Suprapubic skin (tissue), 4 donors: Measurements from ENCODE around the gene CDYL2. TPM values are rescaled to one million over a fixed set of nuclear protein-coding genes. Genes with fewer than 3 reads are reported as not detected.
A peak's percentile ranks its signal among the peaks of the same experiment; 100 is the strongest.

Source experiments
- DNase-seq, 2 donors: peaks; one replicate each; pipeline ENCODE4 v3.0.0-alpha.2; 2019; ENCODE audit warnings: low spot score in 2 of 2
- H3K27ac ChIP-seq: fragments of 200-600 bp; sonication (generic); one replicate; pipeline ENCODE4 v1.5.1; 2019
- H3K27me3 ChIP-seq: fragments of 200-600 bp; sonication (generic); one replicate; pipeline ENCODE4 v1.5.1; 2019
- H3K36me3 ChIP-seq: fragments of 200-600 bp; sonication (generic); one replicate; pipeline ENCODE4 v1.5.1; 2019
- H3K4me1 ChIP-seq: fragments of 200-600 bp; sonication (generic); one replicate; pipeline ENCODE4 v1.5.1; 2019
- H3K4me3 ChIP-seq: fragments of 200-600 bp; sonication (generic); one replicate; pipeline ENCODE4 v1.5.1; 2019; ENCODE audit warnings: mild to moderate bottlenecking
- H3K9me3 ChIP-seq: fragments of 200-600 bp; sonication (generic); one replicate; pipeline ENCODE4 v1.5.1; 2019
- CTCF ChIP-seq, 2 donors: fragments of 200-600 bp in 1 of 2; fragments of 450-650 bp in 1 of 2; sonication (generic) in 1 of 2; IDR thresholded peaks; one replicate each; pipeline ENCODE4 v1.5.1; 2016 to 2019; ENCODE audit warnings: antibody characterized with exemption in 2 of 2, mild to moderate bottlenecking in 1 of 2, moderate library complexity in 1 of 2
- EP300 ChIP-seq: sonication (generic); formaldehyde crosslinking; IDR thresholded peaks from one replicate; pipeline ENCODE4 v1.6.1; 2017; ENCODE audit warnings: antibody characterized with exemption
- POLR2A ChIP-seq, 2 donors: fragments of 450-650 bp; IDR thresholded peaks; one replicate each; pipeline ENCODE4 v1.6.1; 2017; ENCODE audit warnings: antibody characterized with exemption in 2 of 2, mild to moderate bottlenecking in 2 of 2, moderate library complexity in 2 of 2
- POLR2AphosphoS5 ChIP-seq, 3 donors: sonication (generic); formaldehyde crosslinking; IDR thresholded peaks; one replicate each; pipeline ENCODE4 v1.6.1; 2017; ENCODE audit warnings: antibody characterized with exemption in 3 of 3
- WGBS: methylation state at CpG from one replicate; pipeline ENCODE4 v1.1.5; 2018; 5-methylcytosine and 5-hydroxymethylcytosine counted together
- total RNA-seq, 4 donors: library from RNA; depleted of rRNA; stranded (reverse); fragments of >200 nt; gene quantifications; one replicate each; pipeline ENCODE4 v1.1.0, GENCODE V29; 2016

CDYL2 gene
- total RNA-seq, 4 donors from 2014 or later, result 2.8 to 8.2 (median 3.9) TPM

GRCh38 chr16:80803339-80804055, 901 bp downstream of the CDYL2 start:
- no peak for TF ChIP-seq POLR2AphosphoS5 (IDR thresholded peaks at IDR 0.05)
- no peak for TF ChIP-seq EP300
- TF ChIP-seq POLR2A (IDR thresholded peaks at IDR 0.05), result no peak
- TF ChIP-seq CTCF (IDR thresholded peaks at IDR 0.05), result peak in 1 of 2 donors; percentile 43
- H3K36me3 ChIP-seq, result no peaks in the 10 kb centered on the region
- H3K27ac ChIP-seq, result no peak overlapping the region
- DNase-seq, result peak in 1 of 2 donors; percentile 79
- peak overlapping the region; percentile 58 for H3K4me3 ChIP-seq
- peaks cover 9% of the 10 kb centered on the region for H3K4me1 ChIP-seq
- no peaks in the 10 kb centered on the region for H3K27me3 ChIP-seq
- no peaks in the 10 kb centered on the region for H3K9me3 ChIP-seq
- 18% methylated on average over 16 of the region's 87 CpGs for WGBS

- no peak for DNase-seq
- Histone ChIP-seq H3K4me1 (peaks cover 9% of the 10 kb centered on the region), H3K4me3 (peak overlapping the region; percentile 58), H3K27me3 (no peaks in the 10 kb centered on the region), H3K36me3 (no peaks in the 10 kb centered on the region), H3K27ac (no peak overlapping the region), H3K9me3 (no peaks in the 10 kb centered on the region)
- 95% methylated on average over 5 of the region's 7 CpGs for WGBS
- no peak for TF ChIP-seq POLR2A (IDR thresholded peaks at IDR 0.05)
- no peak for TF ChIP-seq POLR2AphosphoS5 (IDR thresholded peaks at IDR 0.05)
- TF ChIP-seq EP300, result no peak
- no peak for TF ChIP-seq CTCF (IDR thresholded peaks at IDR 0.05)
Measured at GRCh38 chr16:80802902-80803301, 1.5 kb downstream of the CDYL2 start.

- 93% methylated on average over 4 of the region's 4 CpGs for WGBS
- H3K9me3 ChIP-seq, result no peaks in the 10 kb centered on the region
- H3K36me3 ChIP-seq, result no peaks in the 10 kb centered on the region
- H3K27me3 ChIP-seq, result no peaks in the 10 kb centered on the region
- no peak overlapping the region for H3K4me3 ChIP-seq
- no peak overlapping the region for H3K27ac ChIP-seq
- peaks cover 9% of the 10 kb centered on the region for H3K4me1 ChIP-seq
- no peak for TF ChIP-seq CTCF (IDR thresholded peaks at IDR 0.05)
- no peak for TF ChIP-seq POLR2A (IDR thresholded peaks at IDR 0.05)
- TF ChIP-seq EP300, result no peak
- no peak for TF ChIP-seq POLR2AphosphoS5 (IDR thresholded peaks at IDR 0.05)
- no peak for DNase-seq
Measured at GRCh38 chr16:80802138-80802537, 2.3 kb downstream of the CDYL2 start.

- no peak for DNase-seq
- Histone ChIP-seq H3K36me3 (no peaks in the 10 kb centered on the region), H3K9me3 (no peaks in the 10 kb centered on the region), H3K4me3 (no peak overlapping the region), H3K27me3 (no peaks in the 10 kb centered on the region), H3K27ac (no peak overlapping the region), H3K4me1 (no peaks in the 10 kb centered on the region)
- 100% methylated on average over 3 of the region's 3 CpGs for WGBS
- TF ChIP-seq POLR2AphosphoS5 (IDR thresholded peaks at IDR 0.05), result no peak
- no peak for TF ChIP-seq EP300
- TF ChIP-seq POLR2A (IDR thresholded peaks at IDR 0.05), result no peak
- TF ChIP-seq CTCF (IDR thresholded peaks at IDR 0.05), result no peak
Measured at GRCh38 chr16:80794071-80794470, 10.3 kb downstream of the CDYL2 start.

GRCh38 chr16:80792031-80792430, 12.4 kb downstream of the CDYL2 start:
- Histone ChIP-seq H3K27me3 (no peaks in the 10 kb centered on the region), H3K36me3 (no peaks in the 10 kb centered on the region), H3K4me3 (no peak overlapping the region), H3K27ac (no peak overlapping the region), H3K4me1 (no peaks in the 10 kb centered on the region), H3K9me3 (no peaks in the 10 kb centered on the region)
- no peak for DNase-seq
- 93% methylated on average over 2 of the region's 2 CpGs for WGBS
- TF ChIP-seq POLR2AphosphoS5 (IDR thresholded peaks at IDR 0.05) (no peak), POLR2A (IDR thresholded peaks at IDR 0.05) (no peak), CTCF (IDR thresholded peaks at IDR 0.05) (no peak), EP300 (no peak)
